Measurements from ENCODE around the gene LIPE. TPM values are rescaled to one million over a fixed set of nuclear protein-coding genes. Genes with fewer than 3 reads are reported as not detected.

LIPE gene
- total RNA-seq, 1 donor from 2014 or later = 39.0 TPM

DNA sequence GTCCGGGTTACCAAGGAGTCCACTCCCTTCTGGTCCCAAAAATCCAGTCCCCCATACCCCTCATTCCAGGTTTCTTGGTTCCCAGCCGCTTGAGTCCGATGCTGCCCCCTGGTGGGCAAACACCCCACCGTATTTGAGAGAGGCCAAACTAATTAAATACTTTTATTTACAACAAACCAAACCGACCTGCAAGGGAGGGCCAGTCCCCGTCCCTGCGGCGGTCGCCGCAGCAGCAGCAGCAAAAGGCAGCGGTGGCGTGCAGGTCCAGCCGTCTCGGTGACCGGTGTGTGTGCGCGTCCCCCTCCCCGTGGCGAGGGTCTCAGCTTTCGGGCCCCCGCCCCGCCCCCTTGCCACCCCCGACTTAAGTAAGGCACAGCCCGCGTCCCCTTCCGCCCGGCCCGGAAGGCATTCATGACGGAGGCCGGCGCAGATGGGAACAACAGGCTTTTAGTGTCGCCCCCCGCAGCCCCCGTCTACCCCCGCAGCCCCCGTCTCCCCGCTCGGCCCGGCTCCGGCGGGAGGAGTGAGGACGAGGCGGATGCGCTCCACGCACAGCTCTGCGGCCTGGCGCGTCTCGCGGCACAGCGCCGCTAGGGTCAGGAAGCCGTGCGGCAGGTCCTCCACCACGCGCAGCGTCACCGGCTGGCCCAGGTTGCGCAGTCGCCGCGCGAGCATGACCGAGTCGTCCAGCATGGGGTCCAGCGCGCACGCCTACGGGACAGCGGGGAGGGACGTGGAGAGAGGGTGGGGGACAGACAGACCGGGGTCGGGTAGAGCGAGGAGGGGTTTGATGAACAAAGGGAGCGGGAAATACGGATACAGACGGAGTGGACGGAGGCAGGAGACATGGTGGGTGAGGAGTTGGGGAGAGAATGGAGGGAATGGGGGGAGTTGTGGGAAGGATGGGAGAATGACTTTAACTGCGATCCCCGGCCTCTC lies 25.6 kb downstream of the LIPE start:
- TF ChIP-seq, protein P1, sequence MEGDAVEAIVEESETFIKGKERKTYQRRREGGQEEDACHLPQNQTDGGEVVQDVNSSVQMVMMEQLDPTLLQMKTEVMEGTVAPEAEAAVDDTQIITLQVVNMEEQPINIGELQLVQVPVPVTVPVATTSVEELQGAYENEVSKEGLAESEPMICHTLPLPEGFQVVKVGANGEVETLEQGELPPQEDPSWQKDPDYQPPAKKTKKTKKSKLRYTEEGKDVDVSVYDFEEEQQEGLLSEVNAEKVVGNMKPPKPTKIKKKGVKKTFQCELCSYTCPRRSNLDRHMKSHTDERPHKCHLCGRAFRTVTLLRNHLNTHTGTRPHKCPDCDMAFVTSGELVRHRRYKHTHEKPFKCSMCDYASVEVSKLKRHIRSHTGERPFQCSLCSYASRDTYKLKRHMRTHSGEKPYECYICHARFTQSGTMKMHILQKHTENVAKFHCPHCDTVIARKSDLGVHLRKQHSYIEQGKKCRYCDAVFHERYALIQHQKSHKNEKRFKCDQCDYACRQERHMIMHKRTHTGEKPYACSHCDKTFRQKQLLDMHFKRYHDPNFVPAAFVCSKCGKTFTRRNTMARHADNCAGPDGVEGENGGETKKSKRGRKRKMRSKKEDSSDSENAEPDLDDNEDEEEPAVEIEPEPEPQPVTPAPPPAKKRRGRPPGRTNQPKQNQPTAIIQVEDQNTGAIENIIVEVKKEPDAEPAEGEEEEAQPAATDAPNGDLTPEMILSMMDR (IDR thresholded peaks at IDR 0.05; ENCODE audit: partially characterized antibody, unreplicated experiment) = peak; percentile 98
- Mint-ChIP-seq H3K9me3 (ENCODE audit: unreplicated experiment) (peaks cover 26% of the 10 kb centered on the region), H3K4me3 (ENCODE audit: unreplicated experiment) (peak overlapping the region; percentile 83), H3K4me1 (ENCODE audit: low read depth, unreplicated experiment) (peaks cover 15% of the 10 kb centered on the region), H3K27me3 (ENCODE audit: unreplicated experiment) (peaks cover 21% of the 10 kb centered on the region), H3K36me3 (ENCODE audit: unreplicated experiment) (no peaks in the 10 kb centered on the region), H3K27ac (ENCODE audit: unreplicated experiment) (peak overlapping the region; percentile 77)
- DNase-seq = peak; percentile 91

DNA sequence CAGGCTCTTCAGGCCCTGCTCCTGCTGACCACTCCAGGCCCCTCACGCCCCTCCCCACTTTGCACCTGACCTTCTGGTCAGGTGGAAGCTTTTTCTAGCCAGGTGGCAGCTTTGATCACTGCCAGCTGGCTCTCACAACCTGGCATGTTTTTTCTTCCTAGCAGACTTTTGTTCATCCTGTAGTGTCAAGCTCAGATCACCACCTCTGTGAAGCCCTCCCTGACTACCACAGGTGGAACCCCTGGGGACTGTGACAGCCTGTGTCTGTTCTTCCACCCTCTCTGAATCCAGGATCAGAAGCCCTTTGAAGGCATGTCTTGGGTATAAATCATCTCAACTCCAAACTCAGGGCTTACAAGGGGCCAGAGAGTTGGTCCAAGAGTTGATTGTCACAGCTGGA lies 26.8 kb downstream of the LIPE start:
- DNase-seq = no peak
- Mint-ChIP-seq H3K36me3 (ENCODE audit: unreplicated experiment) (no peaks in the 10 kb centered on the region), H3K9me3 (ENCODE audit: unreplicated experiment) (peaks cover 23% of the 10 kb centered on the region), H3K4me1 (ENCODE audit: low read depth, unreplicated experiment) (peaks cover 23% of the 10 kb centered on the region), H3K4me3 (ENCODE audit: unreplicated experiment) (peak overlapping the region; percentile 65), H3K27ac (ENCODE audit: unreplicated experiment) (no peak overlapping the region), H3K27me3 (ENCODE audit: unreplicated experiment) (peaks cover 21% of the 10 kb centered on the region)
- TF ChIP-seq, protein P1 (IDR thresholded peaks at IDR 0.05; ENCODE audit: partially characterized antibody, unreplicated experiment) = no peak

DNA sequence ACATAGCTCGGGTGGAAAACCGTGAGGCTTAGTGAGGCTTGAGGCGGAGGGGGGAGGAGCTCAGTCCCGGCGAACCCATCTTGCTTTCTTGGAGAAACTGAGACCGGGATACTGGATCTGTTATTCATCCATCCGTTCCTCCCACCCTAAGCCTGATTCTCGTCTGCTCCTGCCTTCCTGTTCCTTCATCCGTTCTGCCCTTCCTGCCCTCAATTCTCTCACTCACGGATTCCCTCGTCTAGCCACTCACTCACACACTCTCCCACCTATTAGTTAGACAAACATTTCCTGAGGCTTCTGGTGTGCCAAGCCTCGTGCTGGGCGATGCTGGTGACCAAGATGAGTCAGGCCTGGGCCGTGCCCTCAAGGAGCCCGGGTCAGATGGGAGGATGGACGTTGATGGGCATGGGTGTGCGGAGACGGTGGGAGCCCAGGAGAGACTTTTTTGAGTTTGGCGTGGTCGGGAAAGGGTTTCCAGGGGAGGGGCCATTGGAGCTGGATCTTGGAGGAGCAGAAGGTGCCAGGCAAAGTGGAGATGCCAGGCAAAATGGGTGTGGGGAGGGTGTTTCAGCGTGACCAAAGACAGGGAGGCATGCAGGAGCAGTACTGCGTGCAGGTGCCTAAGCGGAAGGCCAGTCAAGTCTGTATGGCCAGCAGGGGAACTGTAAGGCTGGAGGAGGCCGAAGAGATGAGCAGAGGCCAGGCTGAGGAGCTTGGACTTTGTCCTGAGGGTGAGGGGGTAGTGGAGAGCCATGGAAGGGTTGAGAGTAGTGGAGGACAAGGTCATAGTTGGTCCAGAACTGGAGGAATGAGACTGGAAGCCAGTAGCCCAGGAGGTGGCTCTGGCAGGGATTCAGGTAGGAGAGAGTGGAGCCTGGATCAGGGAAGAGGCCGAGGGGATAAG lies 29.7 kb downstream of the LIPE start:
- Mint-ChIP-seq H3K27ac (ENCODE audit: unreplicated experiment) (peak overlapping the region; percentile 94), H3K36me3 (ENCODE audit: unreplicated experiment) (no peaks in the 10 kb centered on the region), H3K27me3 (ENCODE audit: unreplicated experiment) (peaks cover 20% of the 10 kb centered on the region), H3K4me1 (ENCODE audit: low read depth, unreplicated experiment) (peaks cover 17% of the 10 kb centered on the region), H3K9me3 (ENCODE audit: unreplicated experiment) (peaks cover 23% of the 10 kb centered on the region), H3K4me3 (ENCODE audit: unreplicated experiment) (peak overlapping the region; percentile 97)
- no peak for DNase-seq
- TF ChIP-seq, protein P1 (IDR thresholded peaks at IDR 0.05; ENCODE audit: partially characterized antibody, unreplicated experiment) = no peak

DNA sequence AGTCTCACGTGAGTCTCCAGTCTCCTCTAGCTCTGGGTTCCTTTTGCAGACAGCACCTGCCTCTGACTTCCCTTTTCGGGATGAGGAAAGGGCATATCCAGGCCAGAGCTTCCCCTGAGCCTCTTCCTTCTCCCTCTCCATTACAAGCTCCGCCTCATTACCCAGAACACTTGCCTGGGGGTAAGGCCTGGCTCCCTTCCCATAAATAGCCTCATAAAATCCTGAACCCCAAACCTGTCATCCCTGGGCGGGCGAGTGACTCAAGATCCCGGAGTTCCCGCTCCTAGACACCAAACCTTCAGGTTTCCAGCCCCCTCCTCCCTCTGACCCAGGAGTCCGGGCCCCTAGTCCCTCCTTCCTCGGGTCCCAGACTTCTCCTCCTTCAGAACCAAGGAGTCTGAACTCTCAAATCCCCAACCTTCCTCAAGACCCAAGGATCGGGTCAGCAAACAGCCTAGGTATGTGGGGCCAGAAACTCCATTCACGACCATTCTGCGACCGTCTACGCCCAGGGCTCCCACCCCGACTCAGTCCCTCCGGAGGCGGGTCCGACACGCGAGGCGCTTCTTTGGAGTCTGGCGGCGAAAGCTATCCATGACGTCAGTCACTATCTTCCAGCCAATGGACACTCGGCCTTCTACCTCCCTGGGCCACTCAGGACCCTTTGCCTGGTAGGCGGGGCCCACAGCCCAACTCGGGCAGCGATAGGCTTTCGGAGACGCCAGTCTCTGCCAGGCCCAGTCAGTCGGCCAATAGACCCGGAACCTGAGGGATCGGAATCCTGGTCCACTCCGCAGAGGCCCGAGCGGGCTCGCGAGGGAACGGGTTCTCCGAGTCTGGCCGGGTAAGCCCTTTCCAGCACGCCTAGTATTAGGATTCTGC lies 30.6 kb downstream of the LIPE start:
- Mint-ChIP-seq H3K27ac (ENCODE audit: unreplicated experiment) (peak overlapping the region; percentile 94), H3K9me3 (ENCODE audit: unreplicated experiment) (peaks cover 23% of the 10 kb centered on the region), H3K4me1 (ENCODE audit: low read depth, unreplicated experiment) (peaks cover 17% of the 10 kb centered on the region), H3K27me3 (ENCODE audit: unreplicated experiment) (peaks cover 19% of the 10 kb centered on the region), H3K4me3 (ENCODE audit: unreplicated experiment) (peak overlapping the region; percentile 97), H3K36me3 (ENCODE audit: unreplicated experiment) (peaks cover 5% of the 10 kb centered on the region)
- DNase-seq = peak; percentile 98
- TF ChIP-seq, protein P1 (IDR thresholded peaks at IDR 0.05; ENCODE audit: partially characterized antibody, unreplicated experiment) = no peak
